A673 (cell line): ENCODE measurements around the gene CMPK1. TPM values are rescaled to one million over a fixed set of nuclear protein-coding genes. Genes with fewer than 3 reads are reported as not detected.
A peak's percentile ranks its signal among the peaks of the same experiment; 100 is the strongest.

Experiments
- BruUV-seq: library from RNA; stranded (reverse); fragments of 400-500 nt; replicated peaks from 2 replicates; lab custom pipeline; 2021; lab: Mats Ljungman, UMichigan
- CTCF ChIA-PET: fragments of 300-600 bp; sonication (Branson Sonifier 250); formaldehyde crosslinking; loops from one replicate; lab custom pipeline; 2022; ENCODE audit warnings: antibody characterized with exemption; lab: Charles Lee
- POLR2A ChIA-PET: fragments of 300-600 bp; sonication (Branson Sonifier 250); formaldehyde crosslinking; loops from one replicate; lab custom pipeline; 2022; ENCODE audit warnings: antibody characterized with exemption; ENCODE audit not compliant: low non-redundant PET; lab: Charles Lee
- DNase-seq: peaks from one replicate; pipeline ENCODE4 v3.0.0-alpha.2; 2015; ENCODE audit warnings: low spot score
- H3K27ac ChIP-seq: fragments of 200-600 bp; sonication (generic); 2 replicates; pipeline ENCODE4 v1.5.1; 2016; ENCODE audit warnings: mixed run types, low read depth, mild to moderate bottlenecking, mixed read lengths, antibody characterized with exemption, low read length; ENCODE audit not compliant: poor library complexity, severe bottlenecking
- H3K27me3 ChIP-seq: fragments of 200-600 bp; sonication (generic); replicated peaks from 2 replicates; pipeline ENCODE4 v1.6.1; 2017; ENCODE audit warnings: mixed run types, low read depth, mild to moderate bottlenecking, mixed read lengths, antibody characterized with exemption, low read length; ENCODE audit not compliant: insufficient read depth, poor library complexity
- H3K36me3 ChIP-seq: fragments of 200-600 bp; sonication (generic); 2 replicates; pipeline ENCODE4 v1.6.1; 2016; ENCODE audit warnings: mixed run types, mild to moderate bottlenecking, mixed read lengths, antibody characterized with exemption, low read length; ENCODE audit not compliant: insufficient read depth, poor library complexity, severe bottlenecking
- H3K4me1 ChIP-seq: fragments of 200-600 bp; sonication (generic); 2 replicates; pipeline ENCODE4 v1.6.1; 2017; ENCODE audit warnings: mixed run types, mild to moderate bottlenecking, mixed read lengths, antibody characterized with exemption, low read length; ENCODE audit not compliant: insufficient read depth, poor library complexity, severe bottlenecking
- H3K4me3 ChIP-seq: fragments of 200-600 bp; sonication (generic); 2 replicates; pipeline ENCODE4 v1.5.1; 2016; ENCODE audit warnings: low read depth, mixed run types, mild to moderate bottlenecking, mixed read lengths, low read length; ENCODE audit not compliant: poor library complexity, severe bottlenecking
- H3K9me3 ChIP-seq: fragments of 200-600 bp; sonication (generic); 2 replicates; pipeline ENCODE4 v1.6.1; 2016; ENCODE audit warnings: mixed run types, low read depth, mild to moderate bottlenecking, mixed read lengths, antibody characterized with exemption, low read length; ENCODE audit not compliant: poor library complexity, severe bottlenecking
- EZH2 ChIP-seq: fragments of 200-600 bp; sonication (generic); IDR thresholded peaks from 2 replicates; pipeline ENCODE4 v1.6.1; 2017; ENCODE audit warnings: borderline replicate concordance, low read depth, mild to moderate bottlenecking, mixed read lengths, antibody characterized with exemption, low read length; ENCODE audit not compliant: poor library complexity, severe bottlenecking
- intact Hi-C: fragments of 100-400 bp; cut with micrococcal nuclease; formaldehyde crosslinking; loops from one replicate; pipeline ENCODE4 v1.10.0; 2022; ENCODE audit not compliant: unreplicated experiment
- total RNA-seq: library from RNA; stranded (reverse); gene quantifications from 2 replicates; pipeline ENCODE4 v1.2.3, GENCODE V29; 2021
- TF ChIP-seq, protein P1 (sequence below): fragments of 300-800, 200-600 bp; sonication (generic); conservative IDR thresholded peaks from 2 replicates; pipeline ENCODE4 v1.5.1; 2017; ENCODE audit warnings: low read depth, mild to moderate bottlenecking, antibody characterized with exemption, low read length, moderate library complexity, mixed read lengths

CMPK1 gene
- total RNA-seq, 1 experiment from 2014 or later: 69.4 TPM

- H3K36me3 ChIP-seq: no peaks in the 10 kb centered on the region
- no peak overlapping the region for H3K27ac ChIP-seq
- ChIA-PET CTCF (interaction anchor here (1.0 kb wide), 1 partner anchor 9 kb away, joined by 3 read pairs; no protein-coding TSS in a partner anchor), POLR2A (no interaction called here)
- H3K4me1 ChIP-seq: no peaks in the 10 kb centered on the region
- H3K27me3 ChIP-seq: peaks cover 29% of the 10 kb centered on the region
- H3K9me3 ChIP-seq: no peaks in the 10 kb centered on the region
- TF ChIP-seq, protein P1, sequence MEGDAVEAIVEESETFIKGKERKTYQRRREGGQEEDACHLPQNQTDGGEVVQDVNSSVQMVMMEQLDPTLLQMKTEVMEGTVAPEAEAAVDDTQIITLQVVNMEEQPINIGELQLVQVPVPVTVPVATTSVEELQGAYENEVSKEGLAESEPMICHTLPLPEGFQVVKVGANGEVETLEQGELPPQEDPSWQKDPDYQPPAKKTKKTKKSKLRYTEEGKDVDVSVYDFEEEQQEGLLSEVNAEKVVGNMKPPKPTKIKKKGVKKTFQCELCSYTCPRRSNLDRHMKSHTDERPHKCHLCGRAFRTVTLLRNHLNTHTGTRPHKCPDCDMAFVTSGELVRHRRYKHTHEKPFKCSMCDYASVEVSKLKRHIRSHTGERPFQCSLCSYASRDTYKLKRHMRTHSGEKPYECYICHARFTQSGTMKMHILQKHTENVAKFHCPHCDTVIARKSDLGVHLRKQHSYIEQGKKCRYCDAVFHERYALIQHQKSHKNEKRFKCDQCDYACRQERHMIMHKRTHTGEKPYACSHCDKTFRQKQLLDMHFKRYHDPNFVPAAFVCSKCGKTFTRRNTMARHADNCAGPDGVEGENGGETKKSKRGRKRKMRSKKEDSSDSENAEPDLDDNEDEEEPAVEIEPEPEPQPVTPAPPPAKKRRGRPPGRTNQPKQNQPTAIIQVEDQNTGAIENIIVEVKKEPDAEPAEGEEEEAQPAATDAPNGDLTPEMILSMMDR: no peak
- no peak for TF ChIP-seq EZH2
- no peak for DNase-seq
- BruUV-seq: no TSS peak
- intact Hi-C loops: loop anchor here (5.0 kb wide), 2 partner anchors 37 to 232 kb away; partner anchors contain the start of gene PDZK1IP1
- no peak overlapping the region for H3K4me3 ChIP-seq
These were observed 90.3 kb downstream of the CMPK1 start for GRCh38 chr1:47423872-47424271.

- TF ChIP-seq EZH2: no peak
- TF ChIP-seq, protein P1: peak; percentile 91
- CTCF ChIA-PET: interaction anchor here (0.6 to 1.0 kb wide), 3 partner anchors 8 to 302 kb away, joined by 3 read pairs; no protein-coding TSS in a partner anchor
- H3K4me1 ChIP-seq: no peaks in the 10 kb centered on the region
- intact Hi-C loops: loop anchor here (5.0 kb wide), 2 partner anchors 37 to 232 kb away; partner anchors contain the start of gene PDZK1IP1
- H3K4me3 ChIP-seq: no peak overlapping the region
- peaks cover 23% of the 10 kb centered on the region for H3K27me3 ChIP-seq
- no TSS peak for BruUV-seq
- no peaks in the 10 kb centered on the region for H3K9me3 ChIP-seq
- DNase-seq: peak; percentile 81
- H3K27ac ChIP-seq: no peak overlapping the region
- no peaks in the 10 kb centered on the region for H3K36me3 ChIP-seq
- POLR2A ChIA-PET: no interaction called here
These were observed 90.9 kb downstream of the CMPK1 start for GRCh38 chr1:47424336-47424982.

Other genes with a start within 250 kb of the CMPK1 start
- not detected in 2 replicates for gene CYP4A22, start 196.3 kb upstream of the CMPK1 start, total RNA-seq
- gene PDZK1IP1, start 143.8 kb upstream of the CMPK1 start, total RNA-seq: not detected in 2 replicates
- gene TAL1, start 101.6 kb upstream of the CMPK1 start, total RNA-seq: 0.11 TPM in 2 replicates
- gene STIL, start 19.6 kb upstream of the CMPK1 start, total RNA-seq: 39.3 and 43.4 TPM in 2 replicates
- gene FOXE3, start 82.5 kb downstream of the CMPK1 start, total RNA-seq: not detected in 2 replicates
- 0.15 and 0.17 TPM in 2 replicates for gene FOXD2, start 104.3 kb downstream of the CMPK1 start, total RNA-seq